CD4-positive, alpha-beta T cell treated with Interleukin-4 for 1 hour (primary cell): ENCODE measurements around the gene FANCI.

Source experiments
- DNase-seq, 2 donors: peaks; one replicate each; pipeline ENCODE4 v3.0.0-alpha.2; 2020 to 2022

The FANCI gene

GRCh38 chr15:89308236-89308635, 64.5 kb downstream of the FANCI start:
- DNase-seq, result no peak

DNA sequence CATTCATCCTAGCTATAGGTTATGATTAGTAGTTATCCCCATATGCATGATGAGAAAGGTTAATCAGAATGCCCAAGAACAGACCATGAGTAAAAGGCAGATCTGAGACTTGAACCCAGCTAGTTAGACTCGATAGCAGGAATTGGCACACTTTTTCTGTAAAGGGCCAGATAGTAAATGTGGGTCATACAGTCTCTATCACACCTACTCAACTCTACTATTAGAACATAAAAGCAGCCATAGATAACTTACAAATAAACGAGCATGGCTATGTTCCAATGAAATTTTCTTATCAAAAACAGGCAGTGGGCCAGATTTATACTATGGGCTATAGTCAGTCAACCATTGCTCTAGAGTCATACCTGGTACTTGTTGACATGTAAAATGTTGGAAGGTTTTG, 66.2 kb downstream of the FANCI start:
- no peak for DNase-seq

DNA sequence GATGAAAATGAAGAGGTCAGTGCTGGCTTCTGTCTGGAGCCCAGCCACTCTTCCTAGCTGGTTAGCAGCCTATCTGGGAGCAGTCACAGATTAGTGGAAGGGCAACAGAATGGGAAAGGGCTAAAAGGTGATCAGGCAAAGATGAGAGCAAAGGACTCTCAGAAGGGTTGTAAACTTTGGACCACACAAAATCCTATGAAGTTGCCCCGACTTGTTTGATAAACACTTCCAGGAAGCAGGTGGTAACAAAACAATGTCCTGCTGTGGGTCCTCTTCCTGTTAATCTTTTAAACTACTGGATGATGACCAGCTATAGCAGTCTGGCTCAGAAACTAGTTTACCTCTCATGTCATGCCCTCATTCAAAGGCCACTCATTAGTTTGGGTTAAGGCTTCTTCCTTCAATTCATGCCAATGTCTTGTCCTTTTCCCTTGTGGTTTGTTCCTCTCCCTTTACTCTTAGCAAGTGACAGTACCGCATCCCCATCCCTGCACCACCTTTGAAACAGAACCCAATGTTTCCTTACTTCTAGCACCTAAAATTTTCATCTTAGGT, 71.7 kb downstream of the FANCI start:
- DNase-seq, result no peak

- DNase-seq, result no peak
These were observed 72.7 kb downstream of the FANCI start for GRCh38 chr15:89316504-89316903.

GRCh38 chr15:89317186-89317720, 73.5 kb downstream of the FANCI start:
- DNase-seq, result no peak

DNA sequence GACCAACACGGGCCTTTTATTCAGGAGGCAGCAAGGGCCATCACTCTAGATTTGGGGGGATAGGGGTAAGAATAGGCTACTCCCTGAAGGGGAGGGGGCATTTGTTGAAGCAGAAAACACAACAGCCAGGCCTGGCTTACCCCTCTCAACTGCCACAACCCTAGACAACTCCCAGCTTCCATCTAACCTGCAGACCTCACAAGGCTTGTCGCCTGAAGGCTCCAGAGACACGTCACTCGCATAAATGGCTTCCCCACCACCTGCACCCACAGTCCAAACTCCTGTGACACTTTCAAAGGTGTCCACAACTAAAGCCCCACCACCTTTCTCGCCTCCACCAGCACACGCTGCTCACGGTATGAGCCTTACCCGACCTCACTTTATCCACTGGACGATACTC, 75.9 kb downstream of the FANCI start:
- DNase-seq, result no peak

- no peak for DNase-seq
These were observed 76.4 kb downstream of the FANCI start for GRCh38 chr15:89320200-89320599.

GRCh38 chr15:89321521-89322410, 78.0 kb downstream of the FANCI start:
- DNase-seq, result no peak

GRCh38 chr15:89322822-89323221, 79.0 kb downstream of the FANCI start:
- DNase-seq, result no peak

DNA sequence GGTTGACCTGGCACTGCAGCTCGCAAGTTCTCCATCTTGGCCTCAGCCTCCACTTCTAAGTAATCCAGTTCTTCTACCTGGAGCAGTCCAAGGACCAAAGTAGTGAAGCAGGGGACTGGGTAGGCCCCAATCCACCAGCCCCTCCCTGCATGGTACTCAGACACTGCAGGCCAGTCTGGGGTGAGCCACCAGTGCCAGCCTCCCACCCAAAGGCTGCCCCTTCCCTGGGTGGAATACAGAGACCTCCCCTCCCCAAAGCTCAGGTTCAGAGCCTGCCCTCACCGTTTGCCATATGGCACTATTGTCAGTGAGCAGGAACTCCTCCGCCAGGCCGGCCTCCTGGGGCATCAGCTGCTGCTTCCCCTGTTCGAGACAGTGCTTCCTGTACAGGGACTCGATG, 80.0 kb downstream of the FANCI start:
- no peak for DNase-seq

- DNase-seq, result no peak
These were observed 81.4 kb downstream of the FANCI start for GRCh38 chr15:89325039-89325803.

GRCh38 chr15:89326316-89326715, 82.5 kb downstream of the FANCI start:
- DNase-seq, result no peak

DNA sequence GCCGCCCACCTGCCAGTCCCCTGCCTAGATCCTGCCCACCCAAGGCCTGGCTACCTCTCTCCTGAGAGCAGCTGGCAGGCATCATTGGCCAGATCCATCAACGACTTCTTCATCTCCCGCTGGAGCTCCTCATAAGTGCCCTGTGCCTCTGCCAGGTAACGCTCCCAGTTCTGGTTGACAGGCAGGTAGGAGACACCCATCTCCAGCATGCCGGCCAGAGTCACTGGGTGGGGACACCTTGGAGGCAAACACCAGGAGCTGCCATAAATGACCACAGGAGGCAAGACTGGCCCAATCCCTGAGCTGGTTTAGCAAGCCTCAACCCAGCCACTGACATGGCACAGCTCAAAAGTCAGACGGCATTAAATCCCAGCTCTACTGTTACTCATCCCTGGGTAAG, 83.3 kb downstream of the FANCI start:
- DNase-seq, result no peak

DNA sequence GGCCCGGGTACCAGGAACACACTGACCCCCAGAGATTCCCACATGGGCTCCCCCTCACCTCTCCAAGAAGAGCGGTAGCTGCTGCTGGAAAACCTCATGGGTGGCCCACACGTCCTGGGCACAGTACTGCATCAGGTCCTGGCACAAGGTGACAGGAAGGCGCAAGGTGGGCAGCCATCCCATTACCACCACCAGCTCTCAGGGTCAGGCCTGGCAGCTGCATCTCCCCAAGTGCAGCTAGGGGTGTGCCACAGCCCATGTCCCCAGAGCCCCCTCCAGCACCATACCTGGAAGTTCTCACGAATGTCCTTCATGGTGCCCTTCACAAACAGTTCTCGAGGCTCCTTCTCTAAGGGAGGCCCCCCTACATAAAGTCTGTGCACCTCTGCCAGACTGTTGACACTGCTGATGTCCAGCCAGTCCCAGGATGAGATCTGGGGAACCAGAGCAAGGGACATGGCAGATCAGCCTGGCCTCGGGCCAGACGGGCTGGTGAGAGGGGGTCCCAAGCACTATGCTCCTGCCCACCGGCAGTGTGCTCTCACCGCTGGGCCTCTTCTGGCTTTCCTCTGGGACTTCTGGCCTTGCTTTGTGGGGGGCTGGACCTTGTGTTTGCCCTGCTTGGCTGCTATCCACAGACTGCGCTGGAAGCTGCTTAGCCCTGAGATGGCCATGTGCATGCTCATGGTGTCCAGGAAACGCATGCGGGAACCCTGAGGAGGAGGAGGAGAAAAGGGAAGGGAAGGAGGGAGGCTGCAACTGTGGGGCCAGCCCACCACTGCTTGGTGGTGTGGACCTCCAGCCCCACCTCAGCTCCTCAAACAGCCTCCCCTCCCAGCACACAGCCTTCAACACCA, 84.8 kb downstream of the FANCI start:
- DNase-seq, result no peak

GRCh38 chr15:89329329-89330084, 85.7 kb downstream of the FANCI start:
- DNase-seq, result peak in 1 of 2 donors; percentile 34

GRCh38 chr15:89330119-89330518, 86.3 kb downstream of the FANCI start:
- DNase-seq, result no peak

- DNase-seq, result no peak
These were observed 87.3 kb downstream of the FANCI start for GRCh38 chr15:89330881-89331595.

GRCh38 chr15:89332446-89332845, 88.7 kb downstream of the FANCI start:
- peak in 1 of 2 donors; percentile 22 for DNase-seq

- DNase-seq, result no peak
These were observed 89.5 kb downstream of the FANCI start for GRCh38 chr15:89333011-89333860.

GRCh38 chr15:89333959-89334509, 90.3 kb downstream of the FANCI start:
- DNase-seq, result no peak
